SK-N-SH treated with all-trans-retinoic acid at 6 μM for 48 hours (cell line): ENCODE results near the gene GP1BA.

Source experiments
- CREB5 ChIP-seq: fragments of 250-450 bp; sonication (Bioruptor Pico); IDR thresholded peaks from 2 replicates; pipeline ENCODE4 v1.5.1; 2020; ENCODE audit warnings: low read depth, mild to moderate bottlenecking, moderate library complexity
- ESRRG ChIP-seq: fragments of 250-450 bp; sonication (Bioruptor Pico); IDR thresholded peaks from 2 replicates; pipeline ENCODE4 v1.6.1; 2021; ENCODE audit warnings: mild to moderate bottlenecking
- ISL1 ChIP-seq: fragments of 250-450 bp; sonication (Bioruptor Pico); IDR thresholded peaks from 2 replicates; pipeline ENCODE4 v2.1.2; 2022; ENCODE audit warnings: mild to moderate bottlenecking, moderate library complexity
- OSR1 ChIP-seq: fragments of 250-450 bp; sonication (Bioruptor Pico); IDR thresholded peaks from 2 replicates; pipeline ENCODE4 v1.8.0; 2022; ENCODE audit warnings: moderate library complexity, mild to moderate bottlenecking, inconsistent platforms
- RARB ChIP-seq: fragments of 250-450 bp; sonication (Bioruptor Pico); IDR thresholded peaks from 2 replicates; pipeline ENCODE4 v1.8.0; 2021; ENCODE audit warnings: mild to moderate bottlenecking, moderate library complexity
- TOX ChIP-seq: fragments of 250-450 bp; sonication (Bioruptor Pico); IDR thresholded peaks from 2 replicates; pipeline ENCODE4 v1.8.0; 2021; ENCODE audit warnings: mild to moderate bottlenecking, moderate library complexity, borderline replicate concordance
- ZFP3 ChIP-seq: fragments of 250-450 bp; sonication (Bioruptor Pico); IDR thresholded peaks from 2 replicates; pipeline ENCODE4 v1.5.0; 2020; ENCODE audit warnings: mild to moderate bottlenecking, moderate library complexity
- ZFP30 ChIP-seq: fragments of 450-650 bp; formaldehyde crosslinking; IDR thresholded peaks from 2 replicates; pipeline ENCODE4 v1.5.0; 2022; ENCODE audit warnings: mild to moderate bottlenecking, moderate library complexity
- ZNF8 ChIP-seq: fragments of 450-650 bp; formaldehyde crosslinking; IDR thresholded peaks from 2 replicates; pipeline ENCODE4 v1.5.0; 2020; ENCODE audit warnings: mild to moderate bottlenecking, moderate library complexity
- TF ChIP-seq, protein P1 (sequence below): fragments of 250-450 bp; sonication (Bioruptor Pico); IDR thresholded peaks from 2 replicates; pipeline ENCODE4 v1.8.0; 2020; ENCODE audit warnings: mild to moderate bottlenecking, moderate library complexity, borderline replicate concordance
- TF ChIP-seq, protein P2 (sequence below): fragments of 250-450 bp; sonication (Bioruptor Pico); IDR thresholded peaks from 2 replicates; pipeline ENCODE4 v1.8.0; 2021; ENCODE audit warnings: low read depth, mild to moderate bottlenecking, moderate library complexity, borderline replicate concordance

GRCh38 chr17:4972322-4972721 is 40.2 kb downstream of the GP1BA start:
- no peak for TF ChIP-seq ESRRG (CRISPR knock-in tag)
- TF ChIP-seq CREB5: no peak
- TF ChIP-seq OSR1 (CRISPR knock-in tag): no peak
- no peak for TF ChIP-seq RARB (CRISPR knock-in tag)
- TF ChIP-seq ISL1 (CRISPR knock-in tag): no peak
- TF ChIP-seq, protein P1, sequence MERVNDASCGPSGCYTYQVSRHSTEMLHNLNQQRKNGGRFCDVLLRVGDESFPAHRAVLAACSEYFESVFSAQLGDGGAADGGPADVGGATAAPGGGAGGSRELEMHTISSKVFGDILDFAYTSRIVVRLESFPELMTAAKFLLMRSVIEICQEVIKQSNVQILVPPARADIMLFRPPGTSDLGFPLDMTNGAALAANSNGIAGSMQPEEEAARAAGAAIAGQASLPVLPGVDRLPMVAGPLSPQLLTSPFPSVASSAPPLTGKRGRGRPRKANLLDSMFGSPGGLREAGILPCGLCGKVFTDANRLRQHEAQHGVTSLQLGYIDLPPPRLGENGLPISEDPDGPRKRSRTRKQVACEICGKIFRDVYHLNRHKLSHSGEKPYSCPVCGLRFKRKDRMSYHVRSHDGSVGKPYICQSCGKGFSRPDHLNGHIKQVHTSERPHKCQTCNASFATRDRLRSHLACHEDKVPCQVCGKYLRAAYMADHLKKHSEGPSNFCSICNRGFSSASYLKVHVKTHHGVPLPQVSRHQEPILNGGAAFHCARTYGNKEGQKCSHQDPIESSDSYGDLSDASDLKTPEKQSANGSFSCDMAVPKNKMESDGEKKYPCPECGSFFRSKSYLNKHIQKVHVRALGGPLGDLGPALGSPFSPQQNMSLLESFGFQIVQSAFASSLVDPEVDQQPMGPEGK (CRISPR knock-in tag): no peak
- TF ChIP-seq, protein P2, sequence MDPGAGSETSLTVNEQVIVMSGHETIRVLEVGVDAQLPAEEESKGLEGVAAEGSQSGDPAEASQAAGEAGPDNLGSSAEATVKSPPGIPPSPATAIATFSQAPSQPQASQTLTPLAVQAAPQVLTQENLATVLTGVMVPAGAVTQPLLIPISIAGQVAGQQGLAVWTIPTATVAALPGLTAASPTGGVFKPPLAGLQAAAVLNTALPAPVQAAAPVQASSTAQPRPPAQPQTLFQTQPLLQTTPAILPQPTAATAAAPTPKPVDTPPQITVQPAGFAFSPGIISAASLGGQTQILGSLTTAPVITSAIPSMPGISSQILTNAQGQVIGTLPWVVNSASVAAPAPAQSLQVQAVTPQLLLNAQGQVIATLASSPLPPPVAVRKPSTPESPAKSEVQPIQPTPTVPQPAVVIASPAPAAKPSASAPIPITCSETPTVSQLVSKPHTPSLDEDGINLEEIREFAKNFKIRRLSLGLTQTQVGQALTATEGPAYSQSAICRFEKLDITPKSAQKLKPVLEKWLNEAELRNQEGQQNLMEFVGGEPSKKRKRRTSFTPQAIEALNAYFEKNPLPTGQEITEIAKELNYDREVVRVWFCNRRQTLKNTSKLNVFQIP (CRISPR knock-in tag): no peak
- TF ChIP-seq ZFP30 (CRISPR knock-in tag): no peak
- TF ChIP-seq ZNF8 (CRISPR knock-in tag): no peak
- no peak for TF ChIP-seq ZFP3 (CRISPR knock-in tag)
- no peak for TF ChIP-seq TOX (CRISPR knock-in tag)
